Ovary (tissue), 9 donors: Measurements from ENCODE around the gene TPSB2. TPM values are rescaled to one million over a fixed set of nuclear protein-coding genes. Genes with fewer than 3 reads are reported as not detected.
A peak's percentile ranks its signal among the peaks of the same experiment; 100 is the strongest.
"Not testable (repeated sequence)": the region's sequence is repeated elsewhere in the genome, so short reads cannot be mapped to it uniquely, and the experiment has no call there.

Experiments used
- DNase-seq, 5 donors: peaks; one replicate each; pipeline ENCODE4 v3.0.0-alpha.2; 2019 to 2020
- H3K27ac ChIP-seq, 2 donors: fragments of 200-600 bp; one replicate each; pipeline versions ENCODE4 v1.5.1 to v1.8.0; 2019 to 2022
- H3K27me3 ChIP-seq: fragments of 200-600 bp; one replicate; pipeline ENCODE4 v1.8.0; 2022
- H3K36me3 ChIP-seq: fragments of 200-600 bp; sonication (generic); one replicate; pipeline ENCODE4 v1.5.1; 2019
- H3K4me1 ChIP-seq: one replicate; pipeline ENCODE4 v1.8.1; 2013; ENCODE audit warnings: mild to moderate bottlenecking, moderate library complexity; ENCODE audit not compliant: insufficient read depth
- H3K4me3 ChIP-seq: fragments of 200-600 bp; sonication (generic); one replicate; pipeline ENCODE4 v1.5.1; 2017
- H3K9me3 ChIP-seq, 2 donors: fragments of 200-600 bp in 1 of 2; sonication (generic) in 1 of 2; one replicate each; pipeline versions ENCODE4 v1.5.1 to v1.8.1; 2013 to 2019; ENCODE audit warnings: mild to moderate bottlenecking in 1 of 2, moderate library complexity in 1 of 2
- EP300 ChIP-seq: sonication (generic); formaldehyde crosslinking; IDR thresholded peaks from one replicate; pipeline ENCODE4 v1.6.1; 2017; ENCODE audit warnings: antibody characterized with exemption
- POLR2A ChIP-seq: fragments of 450-650 bp; IDR thresholded peaks from one replicate; pipeline ENCODE4 v1.6.1; 2017; ENCODE audit warnings: antibody characterized with exemption, mild to moderate bottlenecking, moderate library complexity
- WGBS, 3 donors: extraction: QIAGEN DNeasy Blood & Tissue Kit in 1 of 3; methylation state at CpG; one replicate each; pipeline versions ENCODE4 v1.1.5 to v1.1.7; 2013 to 2017; 5-methylcytosine and 5-hydroxymethylcytosine counted together
- intact Hi-C, 4 donors: fragments of 100-400 bp; cut with DNase I; formaldehyde crosslinking; loops; one replicate each; pipeline versions ENCODE4 v1.11.0 to v1.15.1; 2022 to 2023
- polyA plus RNA-seq, 2 donors: library from polyadenylated mRNA; stranded (reverse); fragments of 200-250 nt in 1 of 2; fragments of 350-450 nt in 1 of 2; fragmentation: Illumina TruSeq in 1 of 2; extraction: RNeasy Lipid Tissue Mini Kit (QIAGEN cat#74804) in 1 of 2; gene quantifications; one replicate each; pipeline ENCODE4 v1.2.3, GENCODE V29; 2013 to 2014
- total RNA-seq, 7 donors: library from RNA; depleted of rRNA in 2 of 7; stranded (reverse); fragments of >200 nt in 2 of 7; fragmentation: NEBNext Ultra II Directional in 3 of 7; extraction: Animal tissue kit (Norgen Biotek cat#: 25700) in 3 of 7; gene quantifications; one replicate each; pipeline versions ENCODE4 v1.1.0 to v1.2.4, GENCODE V29; 2016 to 2023
- TF ChIP-seq, protein P1 (sequence below), 3 donors: fragments of 450-650 bp in 2 of 3; fragments of 200-600 bp in 1 of 3; IDR thresholded peaks; one replicate each; pipeline versions ENCODE4 v1.5.1 to v1.8.0; 2016 to 2022; ENCODE audit warnings: antibody characterized with exemption in 3 of 3, mild to moderate bottlenecking in 1 of 3
- donor health status: DM: no; HTN: no; CAD: no; lungs with moderate emphysema.
- donor health status: DM: no; HTN: no; CAD: no.
- donor health status: Bipolar disorder and iron deficiency.
- donor health status: DM: yes; HTN: yes; CAD: no.
- donor health status: DM: no; HTN: no; CAD: no.
- donor health status: DM: yes; HTN: yes; CAD: no.

The TPSB2 gene
- total and polyA plus RNA-seq, 9 donors = 1.0 to 17.3 (median 4.4) TPM; not detected in 3

DNA sequence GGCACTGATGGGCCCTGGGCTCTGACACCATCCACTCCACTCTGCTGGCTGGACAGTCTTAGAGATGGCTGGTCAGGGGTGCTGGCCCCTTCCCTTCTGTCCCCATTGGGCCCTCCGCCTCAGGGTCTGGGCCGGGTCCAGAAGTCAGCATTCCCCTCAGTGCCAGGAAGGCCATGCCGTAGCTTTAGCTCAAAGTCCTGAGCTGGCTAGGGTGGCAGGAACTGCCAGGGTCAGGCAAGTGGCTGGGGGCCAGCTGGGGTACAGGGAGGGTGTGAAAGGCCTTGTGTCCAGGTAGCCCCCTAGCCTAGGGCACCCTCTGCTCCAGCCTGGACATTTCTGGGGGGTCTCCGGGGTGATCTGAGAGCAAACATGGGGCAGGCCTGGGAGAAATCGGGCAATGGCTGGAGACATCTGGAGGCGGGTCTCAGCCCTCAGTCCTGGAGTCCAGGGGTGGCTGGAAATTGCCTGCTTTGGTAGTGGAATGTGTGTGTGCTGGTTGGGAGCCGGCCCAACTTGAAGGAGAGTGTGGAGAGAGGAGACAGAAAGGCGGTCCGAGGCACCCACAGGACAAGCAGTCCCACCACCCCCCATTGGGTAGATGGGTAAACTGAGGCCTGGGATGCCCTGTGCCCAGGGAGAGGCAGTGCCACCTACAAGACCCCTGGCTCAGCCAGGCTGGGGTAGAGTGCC is 37.5 kb downstream of the TPSB2 start:
- H3K4me1 ChIP-seq = peaks cover 2% of the 10 kb centered on the region

GRCh38 chr16:1190789-1191188 is 39.2 kb downstream of the TPSB2 start:
- not testable (repeated sequence) for H3K4me3 ChIP-seq, H3K27ac ChIP-seq, H3K9me3 ChIP-seq, H3K4me1 ChIP-seq, H3K36me3 ChIP-seq, DNase-seq, H3K27me3 ChIP-seq
- intact Hi-C loops = loop anchor here in 1 of 4 donors (5.0 kb wide), 1 partner anchor 43 kb away; no protein-coding TSS in a partner anchor
- WGBS, 3 donors = 84 to 93% (median 91%) methylated on average over 8 to 11 of the region's 11 CpGs

More for the DNA sequence above, 37.5 kb downstream of the TPSB2 start:
- H3K27me3 ChIP-seq = no peaks in the 10 kb centered on the region
- H3K36me3 ChIP-seq = no peaks in the 10 kb centered on the region
- intact Hi-C loops = loop anchor here in 1 of 4 donors (2.0 to 5.0 kb wide), 2 partner anchors 45 to 86 kb away; no protein-coding TSS in a partner anchor
- DNase-seq = no peak
- no peak overlapping the region for H3K4me3 ChIP-seq
- H3K27ac ChIP-seq = peak overlapping the region in 1 of 2 donors; percentile 21
- H3K9me3 ChIP-seq = no peaks in the 10 kb centered on the region
- WGBS, 3 donors = 67 to 78% (median 73%) methylated on average over 9 of the region's 9 CpGs
- no peak for TF ChIP-seq EP300
- no peak for TF ChIP-seq POLR2A
- TF ChIP-seq, protein P1, sequence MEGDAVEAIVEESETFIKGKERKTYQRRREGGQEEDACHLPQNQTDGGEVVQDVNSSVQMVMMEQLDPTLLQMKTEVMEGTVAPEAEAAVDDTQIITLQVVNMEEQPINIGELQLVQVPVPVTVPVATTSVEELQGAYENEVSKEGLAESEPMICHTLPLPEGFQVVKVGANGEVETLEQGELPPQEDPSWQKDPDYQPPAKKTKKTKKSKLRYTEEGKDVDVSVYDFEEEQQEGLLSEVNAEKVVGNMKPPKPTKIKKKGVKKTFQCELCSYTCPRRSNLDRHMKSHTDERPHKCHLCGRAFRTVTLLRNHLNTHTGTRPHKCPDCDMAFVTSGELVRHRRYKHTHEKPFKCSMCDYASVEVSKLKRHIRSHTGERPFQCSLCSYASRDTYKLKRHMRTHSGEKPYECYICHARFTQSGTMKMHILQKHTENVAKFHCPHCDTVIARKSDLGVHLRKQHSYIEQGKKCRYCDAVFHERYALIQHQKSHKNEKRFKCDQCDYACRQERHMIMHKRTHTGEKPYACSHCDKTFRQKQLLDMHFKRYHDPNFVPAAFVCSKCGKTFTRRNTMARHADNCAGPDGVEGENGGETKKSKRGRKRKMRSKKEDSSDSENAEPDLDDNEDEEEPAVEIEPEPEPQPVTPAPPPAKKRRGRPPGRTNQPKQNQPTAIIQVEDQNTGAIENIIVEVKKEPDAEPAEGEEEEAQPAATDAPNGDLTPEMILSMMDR (IDR thresholded peaks at IDR 0.05) = no peak

DNA sequence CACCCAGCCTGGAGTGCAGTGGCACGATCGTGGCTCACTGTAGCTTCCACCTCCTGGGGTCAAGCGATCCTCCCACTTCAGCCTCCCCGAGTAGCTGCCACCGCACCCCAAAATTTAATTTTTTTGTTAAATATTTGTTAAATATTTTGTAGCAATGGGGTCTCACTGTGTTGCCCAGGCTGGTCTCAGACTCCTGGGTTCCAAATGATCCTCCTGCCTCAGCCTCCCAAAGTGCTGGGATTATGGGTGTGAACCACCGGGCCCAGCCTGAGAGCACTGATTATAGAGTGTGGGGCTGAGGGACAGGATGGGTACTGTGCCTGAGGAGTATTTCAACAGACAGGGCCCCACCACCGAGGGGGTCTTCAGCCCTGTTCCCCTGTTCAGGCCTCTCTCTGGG is 40.5 kb downstream of the TPSB2 start:
- TF ChIP-seq POLR2A (no peak), EP300 (no peak)
- TF ChIP-seq, protein P1 (IDR thresholded peaks at IDR 0.05) = no peak
- H3K36me3 ChIP-seq = no peaks in the 10 kb centered on the region
- H3K9me3 ChIP-seq = no peaks in the 10 kb centered on the region
- intact Hi-C loops = loop anchor here in 1 of 4 donors (2.0 kb wide), 1 partner anchor 83 kb away; no protein-coding TSS in a partner anchor
- no peaks in the 10 kb centered on the region for H3K27me3 ChIP-seq
- H3K4me3 ChIP-seq = no peak overlapping the region
- WGBS, 3 donors = 71 to 75% (median 74%) methylated on average over 7 of the region's 7 CpGs
- no peak for DNase-seq
- H3K27ac ChIP-seq = no peak overlapping the region
- peaks cover 4% of the 10 kb centered on the region for H3K4me1 ChIP-seq

- intact Hi-C loops = loop anchor here in 1 of 4 donors (2.0 kb wide), 1 partner anchor 82 kb away; no protein-coding TSS in a partner anchor
- Histone ChIP-seq H3K27me3 (no peaks in the 10 kb centered on the region), H3K27ac (no peak overlapping the region)
Measured at GRCh38 chr16:1188432-1189189, 41.4 kb downstream of the TPSB2 start.

DNA sequence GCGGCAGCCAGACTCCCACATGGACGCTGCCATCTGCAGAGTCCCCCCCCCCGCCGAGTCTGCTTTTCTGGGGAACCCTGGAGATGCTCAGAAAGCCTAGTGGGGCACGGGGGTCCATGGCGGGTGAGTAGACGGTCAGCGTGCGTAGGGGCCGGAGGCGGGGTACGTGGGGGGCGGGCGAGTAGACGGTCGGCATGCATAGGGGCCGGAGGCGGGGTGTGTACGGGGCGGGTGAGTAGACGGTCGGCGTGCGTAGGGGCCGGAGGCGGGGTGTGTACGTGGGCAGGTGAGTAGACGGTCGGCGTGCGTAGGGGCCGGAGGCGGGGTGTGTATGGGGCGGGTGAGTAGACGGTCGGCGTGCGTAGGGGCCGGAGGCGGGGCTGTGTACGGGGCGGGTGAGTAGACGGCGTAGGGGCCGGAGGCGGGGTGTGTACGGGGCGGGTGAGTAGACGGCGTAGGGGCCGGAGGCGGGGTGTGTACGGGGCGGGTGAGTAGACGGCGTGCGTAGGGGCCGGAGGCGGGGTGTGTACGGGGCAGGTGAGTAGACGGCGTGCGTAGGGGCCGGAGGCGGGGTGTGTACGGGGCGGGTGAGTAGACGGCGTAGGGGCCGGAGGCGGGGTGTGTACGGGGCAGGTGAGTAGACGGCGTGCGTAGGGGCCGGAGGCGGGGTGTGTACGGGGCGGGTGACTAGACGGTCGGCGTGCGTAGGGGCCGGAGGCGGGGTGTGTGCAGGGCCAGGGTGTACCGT is 44.4 kb downstream of the TPSB2 start:
- H3K9me3 ChIP-seq, intact Hi-C loops, H3K27me3 ChIP-seq, H3K36me3 ChIP-seq, DNase-seq, H3K4me3 ChIP-seq: not testable (repeated sequence)
- WGBS, 3 donors = 78 to 86% (median 81%) methylated on average over 32 to 61 of the region's 86 CpGs
- peaks cover 28% of the 10 kb centered on the region for H3K4me1 ChIP-seq
- peak overlapping the region in 1 of 2 donors; percentile 16 for H3K27ac ChIP-seq

More at GRCh38 chr16:1188432-1189189, 41.4 kb downstream of the TPSB2 start:
- DNase-seq = peak; percentile 61 to 79 (median 75)
- Histone ChIP-seq H3K36me3 (no peaks in the 10 kb centered on the region), H3K4me1 (peaks cover 7% of the 10 kb centered on the region), H3K4me3 (no peak overlapping the region), H3K9me3 (no peaks in the 10 kb centered on the region)
- TF ChIP-seq, protein P1 (IDR thresholded peaks at IDR 0.05) = no peak
- no peak for TF ChIP-seq EP300
- no peak for TF ChIP-seq POLR2A
- 49 to 57% (median 53%) methylated on average over 30 to 32 of the region's 32 CpGs for WGBS, 3 donors
